ENCODE data around the gene BAHCC1.

The BAHCC1 gene

GRCh38 chr17:81500047-81500446 is 104.8 kb downstream of the BAHCC1 start:
- no peak for DNase-seq

GRCh38 chr17:81502471-81503017 is 107.3 kb downstream of the BAHCC1 start:
- DNase-seq, result no peak

- DNase-seq, result no peak
Measured at GRCh38 chr17:81503619-81504018, 108.4 kb downstream of the BAHCC1 start.

- DNase-seq, result no peak
Measured at GRCh38 chr17:81508639-81509206, 113.5 kb downstream of the BAHCC1 start.

GRCh38 chr17:81509207-81509971 is 114.1 kb downstream of the BAHCC1 start:
- no peak for DNase-seq

GRCh38 chr17:81509972-81510784 is 114.9 kb downstream of the BAHCC1 start:
- DNase-seq, result no peak

GRCh38 chr17:81510785-81511553 is 115.7 kb downstream of the BAHCC1 start:
- DNase-seq, result no peak

GRCh38 chr17:81511554-81511803 is 116.2 kb downstream of the BAHCC1 start:
- no peak for DNase-seq

GRCh38 chr17:81511804-81512561 is 116.7 kb downstream of the BAHCC1 start:
- DNase-seq, result peak; percentile 50

- DNase-seq, result peak; percentile 92
Measured at GRCh38 chr17:81512562-81513371, 117.5 kb downstream of the BAHCC1 start, which contains the start of gene ACTG1. Gene ACTG1 (minus strand): TSS chr17:81512799. CDS start chr17:81512354, 445 bp downstream.

GRCh38 chr17:81513372-81513752 is 118.1 kb downstream of the BAHCC1 start:
- DNase-seq, result peak; percentile 52

GRCh38 chr17:81513753-81514488 is 118.7 kb downstream of the BAHCC1 start:
- DNase-seq, result no peak

- DNase-seq, result no peak
Measured at GRCh38 chr17:81514489-81514738, 119.2 kb downstream of the BAHCC1 start.

GRCh38 chr17:81514739-81515529 is 119.7 kb downstream of the BAHCC1 start:
- peak; percentile 77 for DNase-seq

GRCh38 chr17:81515530-81516041 is 120.3 kb downstream of the BAHCC1 start:
- DNase-seq, result no peak
